GM18508 (cell line): ENCODE results near the gene AGRN.
"Not testable (repeated sequence)": the region's sequence is repeated elsewhere in the genome, so short reads cannot be mapped to it uniquely, and the experiment has no call there.

Experiments
- ATAC-seq: cut with Tn5 transposase; IDR thresholded peaks from one replicate; pipeline ENCODE4 v1.9.1; 2021; ENCODE audit warnings: moderate number of reproducible peaks; ENCODE audit not compliant: insufficient read depth, unreplicated experiment

The AGRN gene

DNA sequence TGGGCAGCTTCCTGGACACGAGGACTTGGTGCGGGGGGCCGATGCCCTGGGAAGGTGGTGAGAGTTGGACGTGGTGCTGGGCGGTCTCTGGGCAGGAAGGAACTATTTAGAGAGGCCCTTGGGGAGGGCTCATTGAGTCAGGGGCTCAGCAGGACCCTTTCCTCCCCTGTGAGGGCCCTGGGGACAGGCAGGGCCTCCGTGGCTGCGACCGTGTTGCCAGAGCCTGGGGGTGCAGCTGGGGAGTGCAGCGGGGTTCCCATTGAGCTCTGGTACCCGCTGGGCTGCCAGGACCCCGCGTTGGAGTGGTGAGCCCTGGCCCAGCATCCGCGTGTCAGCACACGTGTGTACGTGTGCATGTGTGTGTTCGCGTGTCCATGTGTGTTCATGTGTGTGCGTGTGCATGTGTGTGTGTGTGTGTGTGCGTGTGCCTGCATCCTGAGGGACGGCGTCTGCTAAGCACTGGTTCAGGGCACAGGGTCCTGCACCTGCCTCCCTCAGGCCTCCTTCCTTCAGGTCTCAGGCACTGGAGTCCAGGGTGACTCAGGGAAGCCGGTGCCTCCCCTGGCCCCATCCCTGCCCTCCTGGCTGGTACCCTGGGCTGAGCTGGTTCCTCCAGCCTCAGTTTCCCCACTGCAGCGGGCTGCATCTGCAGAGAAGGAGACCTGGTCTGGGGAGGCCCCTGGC, 43.5 kb downstream of the AGRN start:
- peak; percentile 10 for ATAC-seq

DNA sequence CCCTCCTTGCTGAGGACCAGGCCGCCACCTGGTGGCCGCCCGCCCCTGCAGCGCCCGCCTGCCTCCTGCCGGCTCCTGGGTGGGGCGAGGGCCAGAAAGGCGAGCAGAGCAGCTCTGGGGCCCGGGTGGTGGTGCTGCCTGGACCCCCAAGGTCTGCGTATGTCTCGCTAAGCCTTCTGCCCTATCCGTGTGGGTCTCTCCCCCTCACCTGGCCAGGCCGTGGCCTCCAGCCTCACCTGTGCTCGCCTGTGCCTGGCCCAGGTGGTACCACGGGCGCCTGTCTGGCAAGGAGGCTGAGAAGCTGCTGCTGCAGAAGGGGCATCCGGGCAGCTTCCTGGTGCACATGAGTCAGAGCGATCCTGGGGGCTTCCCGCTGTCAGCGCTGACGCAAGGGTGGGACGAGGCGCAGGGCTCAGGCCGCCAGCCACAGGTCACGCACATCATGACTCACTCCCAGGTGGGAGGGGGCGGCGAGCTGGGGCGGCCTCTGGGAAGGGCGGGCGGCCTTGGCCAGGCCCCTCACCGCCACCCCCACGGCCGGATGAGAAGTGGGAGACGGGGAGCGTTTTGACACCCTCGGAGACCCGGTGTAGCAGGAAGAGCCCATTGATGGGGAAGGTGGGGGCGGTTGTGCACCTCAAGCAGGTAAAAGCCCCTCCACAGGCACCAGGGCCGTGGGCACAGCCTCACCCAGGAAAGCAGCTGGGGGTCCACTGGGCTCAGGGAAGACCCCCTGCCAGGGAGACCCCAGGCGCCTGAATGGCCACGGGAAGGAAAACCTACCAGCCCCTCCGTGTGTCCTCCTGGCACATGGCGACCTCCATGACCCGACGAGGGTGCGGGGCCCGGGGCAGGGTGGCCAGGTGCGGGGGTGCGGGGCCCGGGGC, 44.3 kb downstream of the AGRN start:
- peak; percentile 38 for ATAC-seq

DNA sequence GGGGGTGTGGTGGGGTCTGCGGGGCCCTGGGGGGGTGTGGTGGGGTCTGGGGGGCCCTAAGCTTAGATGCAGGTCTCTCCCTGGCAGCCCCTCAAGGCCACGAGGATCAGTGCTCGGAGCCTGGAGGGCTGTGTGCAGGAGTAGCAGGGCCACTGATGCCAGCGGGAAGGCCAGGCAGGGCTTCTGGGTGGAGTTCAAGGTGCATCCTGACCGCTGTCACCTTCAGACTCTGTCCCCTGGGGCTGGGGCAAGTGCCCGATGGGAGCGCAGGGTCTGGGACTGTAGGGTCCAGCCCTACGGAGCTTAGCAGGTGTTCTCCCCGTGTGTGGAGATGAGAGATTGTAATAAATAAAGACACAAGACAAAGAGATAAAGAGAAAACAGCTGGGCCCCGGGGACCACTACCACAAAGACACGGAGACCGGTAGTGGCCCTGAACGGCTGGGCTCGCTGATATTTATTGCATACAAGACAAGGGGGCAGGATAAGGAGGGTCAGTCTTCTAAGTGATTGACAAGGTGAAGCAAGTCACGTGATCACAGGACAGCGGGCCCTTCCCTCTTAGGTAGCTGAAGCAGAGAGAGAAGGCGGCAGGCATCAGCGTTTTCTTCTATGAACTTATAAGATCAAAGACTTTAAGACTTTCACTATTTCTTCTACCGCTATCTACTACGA, 45.5 kb downstream of the AGRN start:
- no peak for ATAC-seq

DNA sequence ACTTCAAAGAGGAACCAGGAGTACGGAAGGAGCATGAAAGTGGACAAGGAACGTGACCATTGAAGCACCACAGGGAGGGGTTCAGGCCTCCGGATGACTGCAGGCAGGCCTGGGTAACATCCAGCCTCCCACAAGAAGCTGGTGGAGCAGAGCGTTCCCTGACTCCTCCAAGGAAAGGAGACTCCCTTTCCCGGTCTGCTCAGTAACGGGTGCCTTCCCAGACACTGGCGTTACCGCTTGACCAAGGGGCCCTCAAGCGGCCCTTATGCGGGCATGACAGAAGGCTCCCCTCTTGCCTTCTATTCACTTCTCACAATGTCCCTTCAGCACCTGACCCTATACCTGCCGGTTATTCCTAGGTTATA, 46.0 kb downstream of the AGRN start:
- not testable (repeated sequence) for ATAC-seq

DNA sequence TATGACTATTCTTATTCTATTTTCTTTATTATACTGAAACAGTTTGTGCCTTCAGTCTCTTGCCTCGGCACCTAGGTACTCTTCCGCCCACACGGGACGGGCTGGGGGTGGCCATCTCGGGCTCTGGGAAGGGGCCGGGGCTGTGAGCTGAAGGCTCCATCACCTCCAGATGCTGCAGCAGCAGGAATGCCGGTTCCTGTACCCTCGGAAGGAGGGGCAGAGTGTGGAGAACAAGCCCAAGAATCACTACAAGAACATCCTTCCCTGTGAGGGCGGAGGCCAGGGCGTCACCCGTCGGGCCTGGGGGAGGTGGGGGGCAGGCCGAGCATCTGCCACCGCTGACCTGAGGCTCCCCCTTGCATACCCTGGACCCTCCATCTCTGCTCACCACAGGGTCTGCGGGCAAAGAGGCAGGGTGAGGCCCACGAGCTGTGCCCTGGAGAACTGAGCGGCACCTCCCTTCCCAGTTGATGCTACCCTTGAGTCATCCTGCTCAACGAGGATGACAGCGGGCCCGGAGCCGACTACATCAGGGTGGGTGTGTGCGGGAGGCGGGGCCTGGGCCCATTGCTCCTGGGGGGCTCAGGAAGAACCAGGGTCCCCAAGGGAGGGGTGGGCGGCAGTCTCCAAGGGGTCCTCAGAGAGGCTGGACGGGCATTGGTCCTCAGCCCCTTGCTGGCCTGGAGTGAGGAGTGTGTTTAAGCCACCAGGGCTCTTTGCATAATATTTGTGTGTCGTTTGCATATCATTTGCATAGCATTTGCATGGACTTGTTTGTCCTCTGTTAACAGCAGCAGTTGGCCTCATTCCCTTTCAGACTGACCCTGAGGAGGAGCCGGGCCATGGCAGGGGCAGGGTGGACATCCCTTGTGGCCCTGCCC, 46.7 kb downstream of the AGRN start:
- ATAC-seq = no peak

DNA sequence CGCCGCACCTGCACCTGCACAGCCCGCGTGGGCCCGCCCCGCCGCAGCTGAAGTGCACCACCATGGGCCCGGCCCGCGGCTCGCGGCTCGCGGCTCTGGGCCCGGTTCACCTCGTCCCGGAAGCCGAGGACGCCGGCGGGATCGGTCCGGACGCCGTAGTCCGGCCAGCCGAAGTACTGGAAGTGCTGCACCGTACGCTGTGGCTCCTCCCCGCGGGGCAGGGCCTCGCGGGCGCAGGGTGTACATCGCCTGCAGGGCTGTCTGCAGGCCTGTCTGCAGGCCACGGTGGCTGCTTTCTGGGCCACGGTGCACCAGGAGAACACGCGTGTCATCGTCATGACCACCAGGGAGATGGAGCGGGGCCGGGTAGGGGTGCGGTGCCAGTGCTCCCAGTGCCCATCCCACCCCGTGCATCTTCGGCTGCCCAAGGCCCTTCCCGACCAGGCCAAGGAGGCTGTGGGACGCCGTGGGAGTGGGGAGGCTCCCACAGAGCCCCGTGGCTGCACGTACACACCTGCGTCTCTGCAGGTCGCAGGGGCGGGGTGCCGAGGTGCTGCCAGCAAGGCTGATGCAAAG, 47.5 kb downstream of the AGRN start:
- no peak for ATAC-seq

DNA sequence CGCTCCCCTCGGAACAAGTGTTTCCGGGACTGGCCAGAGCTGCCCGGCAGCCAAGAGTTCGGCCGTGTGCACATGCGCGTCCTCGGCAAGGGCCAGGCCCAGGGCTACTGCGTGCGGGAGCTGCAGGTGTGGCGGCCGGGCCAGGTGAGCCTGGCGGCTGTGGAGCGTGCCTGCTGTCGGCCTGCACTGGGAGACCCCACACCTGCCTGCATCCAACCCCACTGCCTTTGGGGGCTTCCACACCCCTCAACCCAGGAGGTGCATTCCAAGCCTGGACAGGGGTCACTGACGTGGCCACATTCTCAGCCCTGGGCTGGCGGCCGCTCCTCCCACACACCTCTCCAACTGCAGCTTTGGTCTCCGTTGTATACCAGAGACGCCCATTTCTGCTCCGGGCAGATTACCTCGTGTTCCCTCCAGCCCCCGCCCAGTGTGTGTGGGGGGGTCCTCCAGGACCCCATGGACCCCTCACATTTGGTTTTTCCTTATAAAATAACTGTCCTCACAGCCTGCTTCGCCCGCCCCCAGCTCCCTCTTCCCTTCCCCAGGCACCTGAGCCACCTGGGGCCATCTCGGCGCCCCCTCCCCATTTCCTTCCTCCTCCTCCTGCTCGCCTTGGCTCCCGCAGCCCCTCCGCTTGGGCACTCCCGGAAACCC, 48.1 kb downstream of the AGRN start:
- ATAC-seq = no peak

DNA sequence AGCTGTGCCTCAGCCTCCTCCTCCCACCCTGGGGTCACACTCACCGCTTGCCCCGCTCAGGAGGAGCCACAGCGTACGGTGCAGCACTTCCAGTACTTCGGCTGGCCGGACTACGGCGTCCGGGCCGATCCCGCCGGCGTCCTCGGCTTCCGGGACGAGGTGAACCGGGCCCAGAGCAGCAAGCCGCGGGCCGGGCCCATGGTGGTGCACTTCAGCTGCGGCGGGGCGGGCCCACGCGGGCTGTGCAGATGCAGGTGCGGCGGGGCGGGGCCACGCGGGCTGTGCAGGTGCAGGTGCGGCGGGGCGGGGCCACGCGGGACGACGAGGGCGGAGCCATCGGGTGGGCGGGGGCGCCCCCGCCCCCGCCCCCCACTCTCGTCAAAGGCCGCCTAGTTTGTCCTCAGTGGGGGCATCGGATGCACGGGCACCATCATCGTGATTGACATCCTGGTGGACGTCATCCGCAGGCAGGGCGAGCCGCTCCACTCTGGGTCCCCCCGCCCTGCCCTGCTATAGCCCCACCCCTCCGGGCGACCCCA, 48.7 kb downstream of the AGRN start:
- no peak for ATAC-seq

DNA sequence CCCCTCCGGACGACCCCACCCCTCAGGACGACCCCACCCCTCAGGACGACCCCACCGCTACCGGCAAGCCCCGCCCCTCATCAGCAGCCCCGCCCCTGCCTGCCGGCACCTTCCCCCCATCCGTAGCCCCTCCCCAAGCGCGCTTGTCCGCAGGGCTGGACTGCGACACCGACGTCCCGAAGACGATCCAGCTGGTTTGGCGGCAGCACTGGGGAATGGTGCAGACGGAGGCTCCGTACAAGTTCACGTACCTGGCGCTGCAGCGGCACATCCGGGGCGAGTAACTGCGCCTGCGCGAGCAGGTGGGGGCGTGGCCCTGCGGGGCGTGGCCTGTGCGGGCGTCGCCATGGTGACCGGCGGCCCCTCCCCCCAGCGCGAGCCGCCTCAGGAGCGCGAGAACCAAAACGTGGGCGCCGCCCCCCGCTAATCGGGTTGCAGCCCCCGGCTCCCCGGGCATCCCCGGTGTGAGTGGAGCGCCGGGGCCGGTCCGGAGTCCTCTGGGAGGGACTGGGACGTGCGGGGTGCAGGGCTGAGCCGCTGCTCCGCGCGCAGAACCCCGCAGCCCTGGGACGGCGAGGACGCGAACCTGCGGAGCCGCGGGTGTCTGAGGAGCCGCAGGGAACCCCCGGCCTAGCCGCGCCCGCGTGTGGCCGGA, 49.3 kb downstream of the AGRN start:
- no peak for ATAC-seq

DNA sequence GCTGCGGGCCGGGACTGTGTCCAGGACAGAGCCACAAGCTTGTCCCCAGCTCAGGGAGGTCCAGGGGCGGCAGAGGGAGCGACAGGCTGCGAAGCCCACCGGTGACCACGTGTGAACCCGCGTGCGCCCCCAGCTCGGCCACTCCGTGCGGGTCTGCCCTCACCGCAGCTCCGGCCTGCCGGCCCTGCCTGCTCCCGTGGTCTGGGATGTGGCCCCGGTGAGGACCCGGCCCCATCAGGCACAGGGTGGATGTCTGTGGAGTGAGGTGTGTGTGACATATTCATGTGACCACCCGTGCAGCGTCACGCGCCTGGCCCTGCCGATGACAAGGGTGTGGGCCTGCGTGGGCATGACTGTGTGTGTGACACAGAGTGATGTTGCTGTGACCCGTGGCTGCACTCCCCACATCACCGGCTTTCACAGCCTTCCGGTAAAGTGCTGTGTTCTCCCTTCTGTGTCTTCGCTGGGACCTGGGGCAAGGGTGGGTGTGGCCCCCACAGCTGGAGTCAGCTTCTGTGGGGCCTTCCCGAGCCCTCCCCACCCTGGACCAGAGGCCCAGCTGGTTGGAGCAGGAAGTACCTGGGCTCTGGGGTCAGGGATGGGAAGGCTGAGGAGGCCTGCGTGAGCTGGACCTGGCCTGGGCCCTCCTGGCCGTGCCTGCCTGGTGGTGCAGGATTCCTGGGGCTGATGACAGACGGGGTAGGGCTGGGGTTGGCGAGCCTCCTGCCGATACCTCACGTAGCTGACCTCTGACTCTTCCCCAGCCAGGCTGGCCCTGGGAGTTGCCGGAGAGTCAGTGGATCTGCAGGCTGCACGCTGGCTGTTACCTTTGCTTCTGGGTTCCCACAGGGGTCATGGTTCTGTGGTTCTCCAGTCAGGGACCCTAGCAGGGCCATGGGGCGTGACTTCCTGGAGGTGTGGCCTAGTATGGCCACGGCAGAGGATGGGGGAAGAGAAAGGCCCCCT, 50.1 kb downstream of the AGRN start:
- ATAC-seq = no peak

DNA sequence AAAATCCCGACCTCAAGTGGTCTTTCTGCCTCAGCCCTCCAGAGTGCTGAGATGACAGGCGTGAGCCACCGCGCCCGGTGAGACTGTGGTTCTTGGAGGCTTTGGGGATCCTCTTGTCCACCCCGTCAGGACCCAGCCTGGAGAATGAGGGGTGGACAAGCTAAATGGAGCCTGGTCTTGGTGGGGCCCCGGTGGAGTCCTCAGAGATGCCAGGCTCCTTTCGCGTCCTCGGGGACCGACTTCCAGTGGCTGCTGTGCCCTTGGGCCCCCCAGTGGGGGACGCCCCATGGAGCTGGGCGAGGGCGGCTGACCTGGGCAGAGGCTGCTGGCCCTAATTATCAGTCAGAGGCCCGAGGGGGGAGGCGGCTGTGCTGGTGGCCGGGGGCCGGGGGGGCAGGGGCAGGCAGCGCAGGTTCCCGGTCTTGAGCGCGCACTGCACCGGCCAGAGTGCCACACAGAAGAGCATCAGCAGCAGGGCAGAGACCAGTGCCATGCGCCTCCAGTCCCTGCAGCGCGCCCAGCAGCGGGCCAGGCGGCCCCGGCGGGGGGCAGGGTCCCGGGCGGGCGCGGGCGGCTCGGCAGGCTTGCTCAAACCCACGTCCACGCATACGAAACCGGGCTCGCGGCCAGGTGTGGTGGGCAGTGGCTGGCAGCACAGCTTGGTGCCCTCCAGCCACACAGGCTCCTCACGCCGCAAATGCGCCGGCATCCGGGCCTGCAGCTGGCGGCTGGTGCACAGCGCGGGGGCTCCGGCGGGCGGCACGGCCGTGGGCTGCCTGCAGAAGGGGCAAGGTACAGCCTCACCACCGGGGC, 51.8 kb downstream of the AGRN start:
- ATAC-seq = no peak

DNA sequence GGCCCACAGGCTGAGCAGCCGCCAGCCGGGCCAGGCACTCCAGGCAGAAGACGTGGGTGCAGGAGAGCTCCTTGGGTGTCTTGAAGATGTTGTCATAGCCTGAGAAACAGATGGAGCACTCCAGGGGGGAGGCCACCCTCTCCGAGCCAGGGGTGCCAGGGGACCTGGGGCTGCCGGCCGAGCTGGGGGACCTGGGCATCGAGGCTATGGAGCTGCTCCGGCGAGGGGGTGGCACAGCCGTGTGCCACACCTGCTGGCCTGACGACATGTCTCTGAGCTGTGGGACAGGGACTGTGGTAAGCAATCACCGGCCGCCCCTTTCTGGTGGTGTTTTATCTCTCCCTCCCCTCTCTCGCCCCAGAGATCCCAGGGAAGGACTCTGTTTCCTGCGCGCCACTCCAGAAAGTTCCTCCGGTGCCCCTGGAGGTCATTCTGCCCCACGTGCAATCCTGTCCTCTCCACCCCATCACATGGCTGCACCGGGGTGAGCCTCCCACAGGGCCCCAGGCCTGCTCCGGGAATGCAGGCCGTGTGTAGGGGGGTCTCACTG, 52.5 kb downstream of the AGRN start:
- no peak for ATAC-seq

DNA sequence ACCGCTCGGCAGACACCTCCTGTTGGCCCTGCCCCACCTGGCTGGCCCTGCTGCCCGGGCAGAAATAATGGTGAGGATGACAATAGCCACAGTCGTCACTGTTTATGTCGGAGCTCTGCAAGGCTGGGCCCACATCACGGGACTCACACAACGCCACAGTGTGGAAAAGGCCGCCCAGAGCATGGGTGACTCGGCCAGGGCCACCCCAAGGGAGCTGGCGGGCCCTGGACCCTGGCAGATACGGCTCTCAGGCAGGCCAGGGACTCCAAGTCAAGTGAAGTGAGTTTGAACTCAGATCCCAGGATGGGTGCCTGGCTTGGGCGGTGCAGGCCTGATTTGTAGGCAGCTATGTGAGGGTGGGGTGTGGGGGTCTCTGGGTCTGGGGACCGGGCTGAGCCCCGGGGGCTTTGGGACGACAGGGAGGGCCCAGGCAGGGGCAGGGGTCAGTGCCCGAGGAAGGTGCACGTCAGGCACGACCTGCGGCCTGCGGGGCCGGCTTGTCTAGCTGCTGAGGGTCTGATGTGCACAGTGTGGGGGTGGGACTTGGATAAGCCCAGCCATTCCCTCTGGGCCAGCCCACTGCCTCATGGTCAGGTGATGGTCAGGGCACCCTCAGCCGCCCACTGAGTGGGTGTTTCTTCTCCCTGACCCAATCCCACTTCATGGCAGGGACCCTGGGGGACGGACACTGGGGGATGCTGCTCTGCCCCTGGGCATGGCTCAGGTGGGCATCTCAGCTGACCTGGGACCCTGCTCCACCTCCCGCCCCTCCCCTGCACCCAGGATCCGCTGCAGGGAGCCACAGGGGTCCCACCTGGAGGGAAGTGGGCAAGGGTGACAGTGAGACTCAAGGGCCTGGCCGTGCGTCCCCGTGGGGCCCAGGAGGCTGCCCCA, 53.2 kb downstream of the AGRN start:
- no peak for ATAC-seq

DNA sequence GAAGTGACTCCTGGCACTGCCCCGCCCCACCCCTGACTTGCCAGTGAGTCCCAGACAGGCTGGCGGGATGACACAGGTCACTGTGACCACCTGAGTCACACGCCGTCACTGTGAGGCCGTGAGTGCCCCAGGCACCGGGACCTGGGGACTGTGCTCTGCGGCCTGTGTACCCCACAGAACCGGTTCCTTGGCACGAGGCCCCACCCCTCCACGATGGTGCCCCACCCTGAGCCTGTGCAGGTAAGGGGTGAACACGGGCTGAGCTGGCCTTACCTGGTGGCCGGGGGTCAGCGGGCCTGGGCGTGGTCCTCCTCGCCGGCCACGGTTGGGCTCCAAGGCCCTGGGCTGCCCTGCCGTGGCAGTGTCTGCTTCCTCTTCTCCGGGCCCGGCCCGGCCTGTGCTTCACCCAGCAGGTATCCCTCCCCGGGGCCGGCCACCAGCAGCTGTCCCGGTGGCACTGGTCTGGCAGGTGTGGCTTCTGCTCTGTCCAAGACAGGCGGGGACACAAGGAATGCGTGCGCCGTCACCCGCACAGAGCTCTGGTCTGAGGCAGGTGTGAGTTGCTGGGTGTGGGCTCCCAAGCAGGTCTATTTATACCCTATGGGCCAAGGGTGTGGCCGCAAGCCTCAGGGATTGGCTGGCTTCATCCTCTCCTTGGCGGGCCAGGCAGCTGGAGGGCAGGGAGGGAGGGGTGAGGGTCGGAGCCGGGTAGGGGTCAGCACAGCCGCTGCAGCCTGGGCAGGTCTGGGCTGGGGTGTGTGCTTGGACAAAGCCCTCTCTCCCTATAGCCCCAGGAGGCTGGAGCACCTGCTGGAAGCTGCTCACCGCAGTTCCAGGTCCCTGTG, 54.0 kb downstream of the AGRN start, which contains the start of gene RNF223:
TSS of gene RNF223 (minus strand) at position 564 of the 845 bp plus-strand sequence. CDS start 1,740 bp downstream, outside the sequence.
- ATAC-seq = no peak
